HG02943 (cell line): Measurements from ENCODE around the gene ANKRD22.
"Not testable (repeated sequence)": the region's sequence is repeated elsewhere in the genome, so short reads cannot be mapped to it uniquely, and the experiment has no call there.

Experiments
- ATAC-seq: cut with Tn5 transposase; IDR thresholded peaks from one replicate; pipeline ENCODE4 v1.9.1; 2021; ENCODE audit warnings: mild to moderate bottlenecking, low read depth, moderate library complexity; ENCODE audit not compliant: unreplicated experiment

The ANKRD22 gene

GRCh38 chr10:88838766-88839350, 12.8 kb downstream of the ANKRD22 start:
- ATAC-seq: no peak

- not testable (repeated sequence) for ATAC-seq
Measured at GRCh38 chr10:88837632-88838031, 14.0 kb downstream of the ANKRD22 start.

- ATAC-seq: no peak
Measured at GRCh38 chr10:88835910-88836221, 15.8 kb downstream of the ANKRD22 start.

- peak; percentile 74 for ATAC-seq
Measured at GRCh38 chr10:88835096-88835909, 16.3 kb downstream of the ANKRD22 start.

DNA sequence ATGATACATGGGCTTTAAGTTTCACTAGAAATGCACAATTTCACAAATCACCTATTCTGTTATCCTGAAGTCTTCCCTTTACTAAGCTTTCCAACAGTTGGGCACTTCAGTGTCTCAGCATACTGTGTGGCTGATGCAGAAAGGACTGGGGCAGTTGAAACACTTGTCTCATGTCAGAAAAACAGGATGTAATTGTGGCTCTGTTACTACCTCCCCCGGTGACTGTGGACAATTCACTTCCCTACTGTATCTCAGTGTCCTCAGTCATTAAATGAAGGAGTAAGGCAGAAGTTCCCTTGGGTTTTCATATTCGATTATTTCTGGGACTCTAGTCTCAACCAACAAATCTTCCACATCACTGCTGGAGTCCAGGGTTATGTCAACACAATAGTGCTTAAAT, 17.9 kb downstream of the ANKRD22 start:
- ATAC-seq: no peak

- ATAC-seq: no peak
Measured at GRCh38 chr10:88833156-88833555, 18.5 kb downstream of the ANKRD22 start.

GRCh38 chr10:88832376-88832775, 19.3 kb downstream of the ANKRD22 start:
- no peak for ATAC-seq

- no peak for ATAC-seq
Measured at GRCh38 chr10:88831709-88832108, 19.9 kb downstream of the ANKRD22 start.

- no peak for ATAC-seq
Measured at GRCh38 chr10:88830643-88831268, 20.9 kb downstream of the ANKRD22 start.

DNA sequence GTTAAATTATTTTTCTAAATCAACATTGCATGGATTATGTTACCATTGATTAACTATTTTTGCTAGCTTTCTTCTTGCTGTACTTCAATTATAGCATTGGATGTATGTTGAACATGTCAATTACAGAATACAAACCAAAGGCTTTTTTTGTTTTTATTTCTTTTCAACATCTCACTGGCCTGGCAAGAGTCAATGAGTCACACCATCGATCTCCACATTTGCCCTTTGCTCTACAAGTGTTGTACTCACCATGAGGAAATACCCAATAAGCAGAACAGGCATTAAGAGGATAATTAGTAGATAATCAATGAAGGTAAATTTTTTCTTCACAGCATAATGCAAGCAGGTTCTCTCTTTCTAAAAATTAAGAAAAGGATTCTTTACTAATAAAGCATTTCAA, 23.3 kb downstream of the ANKRD22 start:
- no peak for ATAC-seq

GRCh38 chr10:88827671-88828070, 24.0 kb downstream of the ANKRD22 start:
- ATAC-seq: no peak

GRCh38 chr10:88826388-88826787, 25.3 kb downstream of the ANKRD22 start:
- ATAC-seq: no peak

DNA sequence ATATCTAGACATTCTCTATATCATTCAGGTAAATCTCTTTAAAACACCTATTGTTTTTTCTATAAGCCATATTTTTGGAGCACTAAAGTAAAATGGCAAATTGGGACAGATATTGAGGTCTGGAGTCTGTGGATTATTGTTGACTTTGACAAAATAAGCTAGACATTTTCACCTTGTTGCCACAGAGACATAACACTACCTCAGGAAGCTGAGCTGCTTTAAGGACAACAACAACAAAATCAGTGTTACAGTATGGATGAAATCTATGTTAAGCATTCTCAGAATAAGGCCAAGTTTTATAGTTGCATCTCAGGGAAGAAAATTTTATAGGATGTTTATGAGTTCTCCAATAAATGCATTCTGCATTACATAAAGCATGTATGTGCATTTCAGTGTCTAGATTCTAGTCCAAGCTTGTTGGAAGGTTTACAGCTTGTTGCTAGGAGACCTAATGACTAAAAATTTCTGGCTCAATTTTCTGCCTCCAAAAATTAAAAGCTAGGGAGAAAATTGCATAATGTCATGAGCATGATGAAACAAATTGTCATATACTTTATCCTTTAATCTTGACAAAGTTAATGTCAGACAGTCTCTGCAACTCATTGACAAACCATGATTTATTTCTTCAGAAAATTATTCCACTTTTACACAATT, 30.8 kb downstream of the ANKRD22 start:
- no peak for ATAC-seq

- ATAC-seq: no peak
Measured at GRCh38 chr10:88819290-88819689, 32.4 kb downstream of the ANKRD22 start.

- ATAC-seq: no peak
Measured at GRCh38 chr10:88813200-88813599, 38.4 kb downstream of the ANKRD22 start.

GRCh38 chr10:88810196-88810961, 41.3 kb downstream of the ANKRD22 start:
- no peak for ATAC-seq

DNA sequence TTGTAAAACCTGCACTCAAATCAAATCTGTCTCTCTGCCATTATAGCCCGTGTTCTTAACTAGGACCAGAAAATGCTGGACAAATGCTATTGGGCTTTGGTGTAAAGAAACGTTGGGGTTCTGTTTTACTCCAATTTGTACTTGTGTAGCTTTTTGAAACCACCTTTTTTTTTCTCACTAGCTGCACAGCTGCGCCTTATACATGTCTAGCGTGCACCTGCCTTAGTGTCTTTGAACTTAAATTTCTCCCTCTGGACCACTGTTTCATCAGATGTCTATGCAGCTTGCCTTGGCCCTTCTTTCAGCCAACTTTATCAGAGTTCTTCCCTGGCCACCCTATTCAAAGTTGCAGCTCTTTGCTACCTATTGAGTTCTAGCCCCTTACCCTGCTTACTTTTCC, 42.0 kb downstream of the ANKRD22 start:
- ATAC-seq: no peak

DNA sequence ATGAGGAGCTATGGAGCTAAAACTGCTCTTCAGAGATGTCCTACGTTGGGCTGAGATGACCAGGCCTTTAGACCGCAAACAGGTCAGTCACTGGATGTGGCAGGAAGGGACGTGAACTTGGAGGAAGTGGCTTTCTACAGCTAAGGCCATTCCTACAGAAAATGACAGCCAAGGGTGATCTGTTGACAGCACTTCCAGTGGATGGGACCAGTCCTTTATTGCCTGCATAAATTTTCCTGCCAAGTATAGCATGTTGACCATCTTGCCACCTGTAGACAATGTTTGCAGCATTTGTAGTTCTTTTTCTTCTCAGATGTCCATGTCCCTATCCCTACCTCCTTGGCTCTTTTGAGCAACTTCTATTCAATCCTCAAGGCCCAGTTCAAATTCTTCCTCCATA, 45.7 kb downstream of the ANKRD22 start:
- no peak for ATAC-seq

DNA sequence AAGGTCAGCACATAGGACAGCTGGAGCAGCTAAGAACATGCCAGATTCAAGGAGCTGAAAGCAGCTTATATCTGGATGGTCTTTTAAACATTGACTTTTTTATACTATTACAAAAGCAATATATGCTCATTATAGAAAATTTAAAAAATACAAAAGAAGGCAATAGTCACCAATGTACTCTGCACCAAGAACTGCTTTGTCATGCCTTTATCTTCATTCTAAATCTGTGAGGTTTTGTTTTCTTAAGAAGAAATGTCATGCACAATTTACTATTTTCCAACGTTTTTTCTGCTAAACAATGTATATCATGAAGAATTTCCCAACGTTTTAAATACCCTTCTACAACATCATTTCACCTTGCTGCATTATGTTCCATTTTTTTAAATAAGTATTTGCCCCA, 46.3 kb downstream of the ANKRD22 start:
- ATAC-seq: no peak

GRCh38 chr10:88804083-88804812, 47.4 kb downstream of the ANKRD22 start:
- no peak for ATAC-seq
